ENCODE measurements around the gene BCOR.
A peak's percentile ranks its signal among the peaks of the same experiment; 100 is the strongest.

BCOR gene

GRCh38 chrX:40097141-40097503, 636 bp downstream of the BCOR start:
- no peak for DNase-seq

- peak; percentile 67 for DNase-seq
These were observed 1.2 kb downstream of the BCOR start for GRCh38 chrX:40096395-40097091.

- no peak for DNase-seq
These were observed 2.0 kb downstream of the BCOR start for GRCh38 chrX:40095583-40096394.

GRCh38 chrX:40094900-40095582, 2.7 kb downstream of the BCOR start:
- DNase-seq: no peak

GRCh38 chrX:40094041-40094899, 3.5 kb downstream of the BCOR start:
- DNase-seq: no peak

- DNase-seq: no peak
These were observed 4.2 kb downstream of the BCOR start for GRCh38 chrX:40093586-40093985.

- DNase-seq: no peak
These were observed 4.8 kb downstream of the BCOR start for GRCh38 chrX:40092808-40093435.

GRCh38 chrX:40091691-40092421, 5.9 kb downstream of the BCOR start:
- no peak for DNase-seq

GRCh38 chrX:40090961-40091360, 6.8 kb downstream of the BCOR start:
- no peak for DNase-seq

- no peak for DNase-seq
These were observed 7.5 kb downstream of the BCOR start for GRCh38 chrX:40090050-40090804.

GRCh38 chrX:40088803-40089540, 8.8 kb downstream of the BCOR start:
- DNase-seq: no peak

GRCh38 chrX:40088299-40088625, 9.5 kb downstream of the BCOR start:
- no peak for DNase-seq

GRCh38 chrX:40087425-40088298, 10.1 kb downstream of the BCOR start:
- no peak for DNase-seq

GRCh38 chrX:40086569-40087335, 11.0 kb downstream of the BCOR start:
- DNase-seq: no peak

GRCh38 chrX:40085714-40086113, 12.0 kb downstream of the BCOR start:
- no peak for DNase-seq

GRCh38 chrX:40085102-40085551, 12.6 kb downstream of the BCOR start:
- DNase-seq: no peak

- no peak for DNase-seq
These were observed 13.2 kb downstream of the BCOR start for GRCh38 chrX:40084471-40085101.

GRCh38 chrX:40083979-40084359, 13.8 kb downstream of the BCOR start:
- no peak for DNase-seq
